ENCODE results near the gene PSME3IP1. TPM values are rescaled to one million over a fixed set of nuclear protein-coding genes. Genes with fewer than 3 reads are reported as not detected.

Gene PSME3IP1
- total RNA-seq, 1 donor from 2014 or later, result 56.3 TPM

- no peak overlapping the region for H3K4me3 ChIP-seq
- TF ChIP-seq CTCF (IDR thresholded peaks at IDR 0.05; ENCODE audit: borderline replicate concordance), result no peak
- peak overlapping the region; percentile 40 for H3K27ac ChIP-seq (replicated peaks)
- intact Hi-C loops (cut with micrococcal nuclease), result loop anchor here (5.0 kb wide), 1 partner anchor 84 kb away; no protein-coding TSS in a partner anchor
- H3K36me3 ChIP-seq, result peaks cover 77% of the 10 kb centered on the region
- H3K9me3 ChIP-seq (replicated peaks), result no peaks in the 10 kb centered on the region
- no peak for DNase-seq
- no peaks in the 10 kb centered on the region for H3K27me3 ChIP-seq (ENCODE audit: low read depth)
- peaks cover 22% of the 10 kb centered on the region for H3K4me1 ChIP-seq
Observed at GRCh38 chr16:57166451-57166850, 19.4 kb downstream of the PSME3IP1 start.

GRCh38 chr16:57165938-57166337 lies 19.9 kb downstream of the PSME3IP1 start:
- Histone ChIP-seq H3K27me3 (ENCODE audit: low read depth) (no peaks in the 10 kb centered on the region), H3K36me3 (peaks cover 77% of the 10 kb centered on the region), H3K4me3 (no peak overlapping the region), H3K9me3 (replicated peaks) (no peaks in the 10 kb centered on the region), H3K4me1 (peaks cover 22% of the 10 kb centered on the region), H3K27ac (replicated peaks) (no peak overlapping the region)
- TF ChIP-seq CTCF (IDR thresholded peaks at IDR 0.05; ENCODE audit: borderline replicate concordance), result no peak
- DNase-seq, result no peak
- intact Hi-C loops (cut with micrococcal nuclease), result loop anchor here (5.0 kb wide), 1 partner anchor 84 kb away; no protein-coding TSS in a partner anchor

DNA sequence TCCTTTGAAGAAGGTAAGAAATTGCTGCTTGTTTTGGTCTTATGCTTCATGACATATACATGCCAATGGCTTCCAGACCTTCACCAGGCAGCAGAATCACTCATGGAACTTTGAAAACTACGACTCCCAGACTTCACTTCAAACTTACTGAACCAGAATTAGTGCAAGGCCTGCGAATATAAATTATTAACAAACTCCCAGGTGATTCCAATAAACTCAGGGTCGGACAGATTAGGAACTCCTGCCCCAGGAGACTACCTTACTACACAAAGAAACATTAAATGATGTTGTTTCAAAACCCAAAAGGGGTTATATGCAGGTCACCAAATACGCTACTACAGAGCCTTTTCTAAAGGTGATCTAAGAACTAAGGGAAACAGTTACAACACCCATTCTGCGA lies 20.4 kb downstream of the PSME3IP1 start:
- TF ChIP-seq CTCF (IDR thresholded peaks at IDR 0.05; ENCODE audit: borderline replicate concordance), result no peak
- intact Hi-C loops (cut with micrococcal nuclease), result loop anchor here (5.0 kb wide), 1 partner anchor 83 kb away; no protein-coding TSS in a partner anchor
- H3K4me1 ChIP-seq, result peaks cover 26% of the 10 kb centered on the region
- no peaks in the 10 kb centered on the region for H3K27me3 ChIP-seq (ENCODE audit: low read depth)
- peaks cover 77% of the 10 kb centered on the region for H3K36me3 ChIP-seq
- no peaks in the 10 kb centered on the region for H3K9me3 ChIP-seq (replicated peaks)
- no peak for DNase-seq
- no peak overlapping the region for H3K4me3 ChIP-seq
- H3K27ac ChIP-seq (replicated peaks), result no peak overlapping the region

GRCh38 chr16:57163842-57164241 lies 22.0 kb downstream of the PSME3IP1 start:
- no peak overlapping the region for H3K27ac ChIP-seq (replicated peaks)
- H3K27me3 ChIP-seq (ENCODE audit: low read depth), result no peaks in the 10 kb centered on the region
- H3K36me3 ChIP-seq, result peaks cover 79% of the 10 kb centered on the region
- intact Hi-C loops (cut with micrococcal nuclease), result no loop called here
- no peaks in the 10 kb centered on the region for H3K9me3 ChIP-seq (replicated peaks)
- DNase-seq, result no peak
- TF ChIP-seq CTCF (IDR thresholded peaks at IDR 0.05; ENCODE audit: borderline replicate concordance), result no peak
- peaks cover 29% of the 10 kb centered on the region for H3K4me1 ChIP-seq
- no peak overlapping the region for H3K4me3 ChIP-seq

GRCh38 chr16:57159447-57159846 lies 26.4 kb downstream of the PSME3IP1 start:
- no peak for TF ChIP-seq CTCF (IDR thresholded peaks at IDR 0.05; ENCODE audit: borderline replicate concordance)
- intact Hi-C loops (cut with micrococcal nuclease), result no loop called here
- peaks cover 8% of the 10 kb centered on the region for H3K4me1 ChIP-seq
- H3K27me3 ChIP-seq (ENCODE audit: low read depth), result no peaks in the 10 kb centered on the region
- H3K4me3 ChIP-seq, result no peak overlapping the region
- H3K36me3 ChIP-seq, result peaks cover 95% of the 10 kb centered on the region
- no peak for DNase-seq
- no peaks in the 10 kb centered on the region for H3K9me3 ChIP-seq (replicated peaks)
- H3K27ac ChIP-seq (replicated peaks), result no peak overlapping the region
